Fibroblast of skin of right biceps (primary cell): ENCODE results near the gene NME3.
A peak's percentile ranks its signal among the peaks of the same experiment; 100 is the strongest.
"Not testable (repeated sequence)": the region's sequence is repeated elsewhere in the genome, so short reads cannot be mapped to it uniquely, and the experiment has no call there.

Experiments used
- DNase-seq: peaks from one replicate; pipeline ENCODE4 v3.0.0-alpha.2; 2013

Gene NME3

DNA sequence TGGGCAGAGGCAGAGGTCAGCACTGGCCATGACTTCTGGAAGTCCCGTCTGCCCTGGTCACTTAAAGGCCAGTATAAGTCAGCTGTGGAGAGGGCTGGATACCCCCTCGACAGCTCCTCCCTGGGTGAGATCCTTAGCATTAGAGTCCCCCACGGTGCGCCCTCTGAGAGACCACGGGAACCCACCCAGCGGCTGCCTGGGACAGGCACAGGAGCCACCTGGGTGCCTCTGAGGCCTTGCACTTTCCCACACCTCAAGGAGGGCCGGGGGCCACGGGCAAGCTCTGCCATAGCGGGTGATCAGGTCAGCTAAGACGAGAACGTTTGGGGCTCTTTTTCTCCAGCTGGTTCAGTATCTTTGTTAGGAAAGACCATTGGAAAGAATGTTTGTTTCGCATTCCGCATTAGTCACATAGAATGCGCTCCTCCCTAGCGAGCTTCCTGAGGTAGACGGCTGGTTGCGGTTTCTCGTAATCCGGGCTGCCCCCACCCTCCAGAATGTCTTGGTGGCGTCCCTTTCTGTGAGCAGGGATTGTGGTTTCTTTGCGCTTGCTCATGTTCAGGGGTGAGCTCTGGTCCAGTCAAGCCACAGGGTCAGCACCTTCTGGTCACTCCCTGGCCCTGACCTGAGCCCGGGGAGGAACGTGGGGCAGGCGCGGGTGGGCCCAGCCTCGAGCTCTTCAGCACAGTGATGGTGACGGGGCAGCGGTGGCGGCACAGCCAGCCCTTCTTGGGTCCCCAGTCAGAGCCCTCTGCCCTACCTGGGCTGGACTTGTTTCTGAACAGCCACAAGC lies 25.2 kb downstream of the NME3 start:
- peak; percentile 73 for DNase-seq

- DNase-seq = peak; percentile 79
Measured at GRCh38 chr16:1745181-1745899, 26.0 kb downstream of the NME3 start.

GRCh38 chr16:1744338-1744840 lies 27.0 kb downstream of the NME3 start:
- no peak for DNase-seq

- no peak for DNase-seq
Measured at GRCh38 chr16:1743376-1744337, 27.7 kb downstream of the NME3 start.

GRCh38 chr16:1741553-1742165 lies 29.7 kb downstream of the NME3 start:
- no peak for DNase-seq

DNA sequence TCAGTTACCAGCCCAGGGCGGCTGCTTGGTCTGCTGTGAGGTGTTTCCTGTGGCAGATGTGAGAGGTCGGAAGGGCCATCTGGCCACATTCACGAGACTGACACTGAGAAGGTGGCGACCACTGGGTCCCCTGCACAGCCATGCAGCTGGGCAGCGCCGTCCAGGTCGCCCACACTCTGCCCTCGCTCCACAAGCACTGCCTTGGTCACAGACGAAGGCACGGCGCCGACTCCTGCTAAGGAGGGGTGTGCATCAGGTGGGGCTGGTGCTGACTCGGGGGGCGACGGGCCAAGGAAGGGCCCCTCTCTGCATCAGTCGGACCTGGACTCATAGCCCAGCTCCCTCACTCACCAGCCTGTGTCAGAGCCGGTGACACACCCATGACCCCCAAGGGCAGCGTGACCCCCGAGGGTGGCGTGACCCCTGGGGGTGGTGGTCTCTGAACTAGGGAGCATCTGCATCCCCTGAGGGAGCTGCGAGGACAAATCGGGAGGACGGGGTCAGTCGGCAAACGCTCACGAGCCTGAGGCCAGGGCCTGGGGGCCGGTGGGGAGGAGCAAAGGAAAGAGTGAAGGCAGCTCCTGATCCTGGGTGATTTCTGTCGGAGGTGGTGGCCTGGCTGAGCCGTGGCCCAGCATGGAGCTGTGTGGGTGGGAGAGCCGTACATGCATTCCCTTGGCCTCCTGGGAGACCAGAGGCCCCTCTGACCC lies 30.4 kb downstream of the NME3 start:
- DNase-seq = no peak

GRCh38 chr16:1740234-1740633 lies 31.1 kb downstream of the NME3 start:
- DNase-seq = no peak

DNA sequence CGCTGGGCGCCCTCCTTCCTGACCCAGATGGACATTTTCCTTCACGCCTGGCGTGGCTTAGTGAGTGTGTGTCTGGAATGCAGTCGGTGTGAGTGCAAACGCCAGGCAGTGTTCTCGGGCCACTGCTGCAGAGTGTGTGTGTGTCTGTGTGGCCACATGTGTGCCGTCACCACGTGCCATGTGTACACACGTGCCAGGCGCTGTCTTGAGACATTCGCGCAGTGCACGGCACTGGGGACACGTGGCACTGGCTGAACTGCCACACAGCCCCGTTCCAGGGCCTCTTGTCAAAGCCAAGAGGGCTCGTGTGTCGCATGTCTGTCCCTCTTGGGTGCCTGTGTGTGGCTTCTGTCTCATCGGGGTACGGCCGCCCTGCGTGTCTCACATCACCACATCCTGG lies 36.5 kb downstream of the NME3 start:
- DNase-seq = no peak

DNA sequence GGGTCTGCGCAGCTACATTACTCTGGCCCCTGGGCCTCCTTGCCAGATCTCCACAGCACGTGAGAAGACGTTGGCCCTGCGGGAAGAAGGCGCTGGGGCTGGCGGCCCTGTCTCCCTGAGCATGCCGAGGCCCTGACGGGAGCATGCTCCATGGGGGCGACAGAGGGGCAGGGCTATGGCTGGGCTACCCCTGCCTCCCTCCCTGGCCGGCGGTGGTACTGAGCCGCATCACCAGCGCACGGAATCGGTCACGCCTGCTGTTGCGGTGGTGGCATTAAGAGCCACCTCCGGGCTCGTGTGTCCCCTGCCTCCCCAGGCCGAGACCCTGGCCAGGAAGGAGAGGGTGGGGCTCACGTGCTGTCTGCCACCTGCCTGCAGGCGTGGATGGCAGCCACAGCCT lies 37.2 kb downstream of the NME3 start:
- no peak for DNase-seq

GRCh38 chr16:1732551-1732987 lies 38.8 kb downstream of the NME3 start:
- not testable (repeated sequence) for DNase-seq

DNA sequence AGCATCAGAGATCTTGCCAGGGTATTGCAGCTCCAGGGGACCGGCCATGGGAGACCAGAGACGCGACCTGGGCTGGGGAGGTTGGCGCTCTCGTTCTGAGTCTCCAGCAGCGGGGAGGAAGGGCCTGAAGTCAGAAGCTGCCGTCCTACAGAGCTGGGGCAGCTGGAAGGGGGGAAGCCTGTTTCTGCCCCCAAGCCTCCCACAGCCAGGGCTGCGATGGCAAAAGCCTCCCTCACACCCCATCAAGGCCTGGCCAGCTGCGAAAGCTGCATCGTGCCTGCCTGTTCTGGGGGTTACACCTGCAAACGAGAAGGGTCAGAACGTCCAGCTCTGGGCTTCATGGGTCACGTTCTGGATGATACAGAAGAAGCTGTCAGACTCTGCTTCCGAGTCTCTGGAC lies 39.3 kb downstream of the NME3 start:
- DNase-seq = no peak

GRCh38 chr16:1731603-1732002 lies 39.7 kb downstream of the NME3 start:
- no peak for DNase-seq

DNA sequence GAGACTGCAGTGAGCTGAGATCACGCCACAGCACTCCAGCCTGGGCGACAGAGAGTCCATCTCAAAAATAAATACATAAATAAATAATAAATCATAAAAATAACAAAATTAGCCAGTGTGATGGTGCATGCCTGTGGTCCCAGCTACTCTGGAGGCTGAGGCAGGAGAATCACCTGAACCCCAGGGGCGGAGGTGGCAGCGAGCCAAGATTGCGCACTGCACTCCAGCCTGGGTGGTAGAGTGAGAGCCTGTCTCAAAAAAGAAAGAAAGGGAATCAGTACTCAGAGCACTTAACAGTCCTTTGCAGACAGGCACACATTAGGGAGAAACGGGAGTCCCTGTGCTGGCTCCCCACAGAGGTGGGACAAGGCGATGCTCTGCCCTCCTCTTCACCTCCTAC lies 40.3 kb downstream of the NME3 start:
- no peak for DNase-seq

DNA sequence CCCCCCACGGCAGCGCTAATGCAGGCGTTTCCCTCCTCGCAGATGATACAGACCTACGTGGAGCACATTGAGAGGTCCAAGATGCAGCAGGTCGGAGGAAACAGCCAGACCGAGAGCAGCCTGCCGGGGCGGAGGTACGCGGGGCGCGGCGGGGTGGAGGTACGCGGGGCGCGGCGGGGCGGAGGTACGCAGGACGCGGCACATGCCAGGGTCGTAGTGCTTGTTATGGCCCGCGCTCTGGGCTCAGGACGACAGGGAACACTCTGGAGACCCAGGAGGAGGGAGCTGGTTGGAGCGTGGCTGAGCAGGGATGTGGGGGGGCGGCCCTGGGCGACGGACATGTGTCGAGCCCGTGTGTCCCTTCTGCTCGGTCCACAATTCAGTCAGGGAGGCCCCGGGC lies 41.9 kb downstream of the NME3 start:
- no peak for DNase-seq

DNA sequence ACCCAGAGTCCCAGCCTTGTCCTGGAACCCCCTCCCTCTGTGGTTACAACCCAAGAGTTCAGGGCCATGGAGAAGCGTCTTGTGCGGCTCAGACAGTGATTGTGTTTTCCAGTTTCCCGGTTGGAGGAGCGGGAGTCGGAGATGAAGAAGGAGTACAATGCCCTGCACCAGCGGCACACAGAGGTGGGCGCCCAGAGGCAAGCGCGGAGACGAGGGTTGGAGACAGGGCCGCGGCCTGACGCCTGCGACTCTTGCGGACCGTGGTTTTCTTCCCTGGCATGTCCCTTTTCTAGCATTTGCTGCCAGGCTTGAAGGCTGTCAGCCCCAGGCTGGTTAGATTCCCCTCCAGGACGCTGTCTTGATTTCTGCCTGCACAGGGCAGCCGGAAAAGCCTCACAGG lies 42.3 kb downstream of the NME3 start:
- DNase-seq = no peak

GRCh38 chr16:1727651-1728624 lies 43.4 kb downstream of the NME3 start:
- DNase-seq = no peak

- DNase-seq = no peak
Measured at GRCh38 chr16:1726661-1727502, 44.5 kb downstream of the NME3 start.

- DNase-seq = no peak
Measured at GRCh38 chr16:1724491-1724890, 46.9 kb downstream of the NME3 start.

DNA sequence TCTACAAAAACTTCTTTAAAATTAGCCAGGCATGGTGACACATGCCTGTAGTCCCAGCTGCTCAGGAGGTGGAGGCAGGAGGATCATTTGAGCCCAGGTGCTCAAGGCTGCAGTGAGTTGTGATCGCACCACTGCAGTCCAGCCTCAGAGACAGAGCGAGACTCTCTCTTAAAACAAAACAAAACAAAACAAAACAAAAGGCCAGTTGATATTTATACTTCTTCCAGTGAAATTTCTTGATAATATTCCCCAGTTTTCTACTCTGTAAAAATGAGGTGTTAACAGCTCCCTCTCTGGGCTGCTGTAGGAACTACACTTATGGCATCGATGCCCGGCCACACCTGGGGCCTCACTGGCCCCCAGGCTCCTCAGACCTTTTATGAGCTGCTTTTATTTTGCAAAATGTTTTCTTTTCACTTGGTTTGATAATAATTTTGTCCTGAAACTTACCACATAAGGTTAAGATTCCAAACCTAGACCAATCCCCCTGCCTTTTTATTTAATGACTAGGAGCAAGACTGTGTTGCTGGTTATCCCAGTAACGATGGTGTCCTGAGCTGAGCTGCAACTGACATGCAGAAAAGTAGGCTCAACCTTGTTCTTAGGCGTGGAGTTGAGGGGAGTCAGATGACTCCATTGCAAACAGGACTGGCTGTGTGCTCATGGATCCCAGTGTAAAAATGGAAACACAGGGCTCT lies 47.7 kb downstream of the NME3 start:
- DNase-seq = peak; percentile 33
